ENCODE measurements around the gene CRYAB. TPM values are rescaled to one million over a fixed set of nuclear protein-coding genes. Genes with fewer than 3 reads are reported as not detected.

The CRYAB gene
- polyA plus RNA-seq, 1 donor from 2014 or later = not detected

Other genes starting within 250 kb of the CRYAB start
- 14.9 TPM for gene PPP2R1B, start 145.4 kb downstream of the CRYAB start, polyA plus RNA-seq
- gene ALG9, start 40.2 kb downstream of the CRYAB start, polyA plus RNA-seq = 13.6 TPM
- gene FDXACB1, start 32.6 kb downstream of the CRYAB start, polyA plus RNA-seq = 6.8 TPM
- gene CFAP68, start 32.2 kb downstream of the CRYAB start, polyA plus RNA-seq = 25.7 TPM
- not detected for gene HSPB2, start 964 bp upstream of the CRYAB start, polyA plus RNA-seq
- not detected for gene C11orf52, start 7.1 kb upstream of the CRYAB start, polyA plus RNA-seq
- gene DIXDC1, start 25.6 kb upstream of the CRYAB start, polyA plus RNA-seq = 0.34 TPM
- gene DLAT, start 113.6 kb upstream of the CRYAB start, polyA plus RNA-seq = 27.8 TPM
- gene PIH1D2, start 162.2 kb upstream of the CRYAB start, polyA plus RNA-seq = not detected
- gene NKAPD1, start 162.5 kb upstream of the CRYAB start, polyA plus RNA-seq = 18.7 TPM
- 55.9 TPM for gene TIMM8B, start 175.0 kb upstream of the CRYAB start, polyA plus RNA-seq
- 142 TPM for gene SDHD, start 175.1 kb upstream of the CRYAB start, polyA plus RNA-seq